Lung (tissue), 12 donors: ENCODE data around the gene MAP3K4. TPM values are rescaled to one million over a fixed set of nuclear protein-coding genes. Genes with fewer than 3 reads are reported as not detected.
A peak's percentile ranks its signal among the peaks of the same experiment; 100 is the strongest.

Experiments used
- ATAC-seq: fragments of 200-7000 bp; cut with Tn5 transposase; one replicate; pipeline ENCODE4 v1.9.1; 2020; ENCODE audit warnings: moderate number of reproducible peaks; ENCODE audit not compliant: insufficient read depth, low FRiP score
- DNase-seq, 3 donors: peaks; one replicate each; pipeline ENCODE4 v3.0.0-alpha.2; 2013 to 2017
- H3K27ac ChIP-seq, 2 donors: one replicate each; pipeline ENCODE4 v1.5.1; 2013; ENCODE audit warnings: mild to moderate bottlenecking in 2 of 2, moderate library complexity in 2 of 2, control low read depth in 1 of 2, inconsistent platforms in 1 of 2, low read depth in 1 of 2, low read length in 1 of 2
- H3K27me3 ChIP-seq, 3 donors: one replicate each; pipeline ENCODE4 v1.5.1; 2013; ENCODE audit warnings: low read length in 2 of 3; ENCODE audit not compliant: control insufficient read depth in 3 of 3, insufficient read depth in 3 of 3
- H3K36me3 ChIP-seq, 4 donors: one replicate each; pipeline ENCODE4 v1.5.1; 2013; ENCODE audit warnings: low read length in 4 of 4, mild to moderate bottlenecking in 1 of 4, moderate library complexity in 1 of 4; ENCODE audit not compliant: control insufficient read depth in 4 of 4, insufficient read depth in 4 of 4
- H3K4me1 ChIP-seq, 5 donors: one replicate each; pipeline ENCODE4 v1.5.1; 2013; ENCODE audit warnings: low read length in 5 of 5, mild to moderate bottlenecking in 2 of 5, moderate library complexity in 1 of 5; ENCODE audit not compliant: control insufficient read depth in 5 of 5, insufficient read depth in 5 of 5
- H3K4me3 ChIP-seq: one replicate; pipeline ENCODE4 v1.5.1; 2013; ENCODE audit warnings: mild to moderate bottlenecking, control low read depth, moderate library complexity
- H3K9ac ChIP-seq, 2 donors: one replicate each; pipeline ENCODE4 v1.5.1; 2013; ENCODE audit warnings: low read length in 2 of 2, control low read depth in 1 of 2; ENCODE audit not compliant: insufficient read depth in 1 of 2
- H3K9me3 ChIP-seq, 4 donors: one replicate each; pipeline ENCODE4 v1.5.1; 2013; ENCODE audit warnings: low read length in 3 of 4, mild to moderate bottlenecking in 1 of 4, moderate library complexity in 1 of 4; ENCODE audit not compliant: control insufficient read depth in 4 of 4, insufficient read depth in 3 of 4
- WGBS, 2 donors: extraction: QIAGEN DNeasy Blood & Tissue Kit; methylation state at CpG; one replicate each; pipeline ENCODE4 v1.1.7; 2013; 5-methylcytosine and 5-hydroxymethylcytosine counted together
- polyA plus RNA-seq, 2 donors: library from polyadenylated mRNA; stranded (reverse); fragments of 200-250 nt; gene quantifications; one replicate each; pipeline ENCODE4 v1.2.1, GENCODE V29; 2013
- total RNA-seq, 2 donors: library from RNA; depleted of rRNA in 1 of 2; stranded (reverse); fragments of >200 nt in 1 of 2; gene quantifications; one replicate each; pipeline ENCODE4 v1.2.1, GENCODE V29; 2014 to 2021
- TF ChIP-seq, protein P1 (sequence below): IDR thresholded peaks from 2 replicates; pipeline ENCODE4 v1.5.1; 2012; ENCODE audit warnings: mild to moderate bottlenecking; ENCODE audit errors: control extremely low read depth, extremely low read depth
- donor health status: control.
- donor health status: control.
- donor health status: Bipolar disorder and iron deficiency.
- donor health status: healthy.
- donor health status: DM: yes; HTN: yes; CAD: no.

The MAP3K4 gene
- total and polyA plus RNA-seq, 4 donors: 8.6 to 56.8 (median 29.9) TPM

DNA sequence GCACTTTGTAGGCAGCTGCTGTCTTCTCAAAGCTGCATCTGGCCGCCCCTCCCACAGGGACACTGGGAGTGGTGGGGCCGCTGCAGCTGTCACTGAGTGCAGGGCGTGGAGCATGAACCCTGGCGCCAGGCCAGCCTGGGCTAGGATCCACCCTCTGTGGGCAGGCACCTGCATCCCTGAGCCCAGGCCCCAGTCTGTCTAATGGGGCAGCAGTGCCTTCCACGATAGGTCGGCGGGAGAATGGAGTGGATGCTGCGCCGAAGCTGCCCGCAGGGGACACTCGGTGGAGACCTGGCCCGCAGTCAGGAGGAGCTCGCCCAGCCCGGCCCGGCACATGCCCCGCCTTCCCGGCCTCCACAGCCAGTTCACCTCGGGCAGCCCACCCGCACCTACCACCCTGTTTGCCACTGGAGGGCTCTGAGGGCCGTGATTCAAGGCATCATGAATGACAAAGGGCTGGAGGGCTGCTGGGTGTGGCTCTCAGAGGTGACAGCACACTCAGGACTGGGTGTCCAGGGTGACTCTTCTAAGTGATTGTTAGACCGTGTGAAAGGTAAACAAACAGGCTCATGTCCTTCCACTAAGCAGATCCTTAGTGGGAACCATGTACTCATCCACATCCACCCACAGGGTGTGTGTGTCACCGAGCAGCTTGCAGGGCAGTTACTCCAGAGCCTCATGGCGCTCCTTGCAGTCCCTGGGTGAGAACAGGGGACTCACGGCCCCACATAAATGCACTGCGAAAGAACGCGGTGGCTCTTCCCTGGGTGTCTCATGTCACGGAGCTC, 148.4 kb downstream of the MAP3K4 start:
- no peak overlapping the region for H3K4me3 ChIP-seq
- H3K4me1 ChIP-seq: no peaks in the 10 kb centered on the region
- H3K27ac ChIP-seq: no peak overlapping the region
- no peaks in the 10 kb centered on the region for H3K27me3 ChIP-seq
- DNase-seq (no peak), ATAC-seq (no peak)
- no peak overlapping the region for H3K9ac ChIP-seq
- H3K9me3 ChIP-seq: no peaks in the 10 kb centered on the region
- WGBS, 2 donors: 91 to 94% methylated on average over 28 of the region's 28 CpGs
- TF ChIP-seq, protein P1, sequence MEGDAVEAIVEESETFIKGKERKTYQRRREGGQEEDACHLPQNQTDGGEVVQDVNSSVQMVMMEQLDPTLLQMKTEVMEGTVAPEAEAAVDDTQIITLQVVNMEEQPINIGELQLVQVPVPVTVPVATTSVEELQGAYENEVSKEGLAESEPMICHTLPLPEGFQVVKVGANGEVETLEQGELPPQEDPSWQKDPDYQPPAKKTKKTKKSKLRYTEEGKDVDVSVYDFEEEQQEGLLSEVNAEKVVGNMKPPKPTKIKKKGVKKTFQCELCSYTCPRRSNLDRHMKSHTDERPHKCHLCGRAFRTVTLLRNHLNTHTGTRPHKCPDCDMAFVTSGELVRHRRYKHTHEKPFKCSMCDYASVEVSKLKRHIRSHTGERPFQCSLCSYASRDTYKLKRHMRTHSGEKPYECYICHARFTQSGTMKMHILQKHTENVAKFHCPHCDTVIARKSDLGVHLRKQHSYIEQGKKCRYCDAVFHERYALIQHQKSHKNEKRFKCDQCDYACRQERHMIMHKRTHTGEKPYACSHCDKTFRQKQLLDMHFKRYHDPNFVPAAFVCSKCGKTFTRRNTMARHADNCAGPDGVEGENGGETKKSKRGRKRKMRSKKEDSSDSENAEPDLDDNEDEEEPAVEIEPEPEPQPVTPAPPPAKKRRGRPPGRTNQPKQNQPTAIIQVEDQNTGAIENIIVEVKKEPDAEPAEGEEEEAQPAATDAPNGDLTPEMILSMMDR: no peak
- H3K36me3 ChIP-seq: peaks cover 0 to 15% (median 3%) of the 10 kb centered on the region in 4 donors

DNA sequence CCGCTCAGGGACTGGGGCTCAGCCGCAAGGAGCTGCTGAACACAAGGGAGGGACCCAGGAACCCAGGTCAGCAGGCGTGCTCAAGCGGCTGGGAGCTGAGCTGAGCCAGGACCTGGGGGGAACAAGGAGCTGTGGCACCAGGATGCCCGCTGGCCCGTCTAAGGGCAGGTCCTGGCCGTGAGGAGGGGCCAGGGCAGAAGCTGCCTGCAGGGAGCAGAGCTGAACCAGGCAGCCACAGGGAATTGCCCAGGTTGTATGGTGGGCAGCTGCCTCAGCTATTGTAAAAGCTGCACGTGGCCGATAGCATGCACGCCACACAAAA, 148.9 kb downstream of the MAP3K4 start:
- H3K9me3 ChIP-seq: no peaks in the 10 kb centered on the region
- ATAC-seq: no peak
- H3K27ac ChIP-seq: no peak overlapping the region
- H3K4me3 ChIP-seq: no peak overlapping the region
- DNase-seq: no peak
- 93 to 96% methylated on average over 10 of the region's 10 CpGs for WGBS, 2 donors
- no peaks in the 10 kb centered on the region for H3K27me3 ChIP-seq
- TF ChIP-seq, protein P1: no peak
- no peak overlapping the region for H3K9ac ChIP-seq
- no peaks in the 10 kb centered on the region for H3K4me1 ChIP-seq
- peaks cover 0 to 13% (median 3%) of the 10 kb centered on the region in 4 donors for H3K36me3 ChIP-seq

DNA sequence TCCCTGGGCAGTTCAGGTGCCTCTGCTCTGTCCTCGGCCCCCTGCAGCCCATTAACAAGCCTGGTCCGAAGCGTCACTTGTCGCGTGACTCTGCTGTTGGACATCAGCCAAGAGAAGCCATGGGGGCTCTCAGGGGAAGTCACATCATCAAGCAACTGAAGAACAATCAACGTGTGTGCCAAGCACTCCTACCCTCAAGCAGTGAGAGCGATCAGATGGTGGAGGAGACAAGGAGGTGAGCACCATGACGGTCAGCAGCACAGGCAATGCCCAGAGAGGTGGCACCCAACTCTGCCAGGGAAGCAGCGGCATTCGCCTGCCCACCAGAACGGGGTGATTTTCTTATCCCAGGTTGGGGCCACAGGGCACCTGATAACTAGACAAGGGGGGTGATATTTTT, 149.6 kb downstream of the MAP3K4 start:
- Histone ChIP-seq H3K9ac (no peak overlapping the region), H3K27ac (no peak overlapping the region), H3K9me3 (no peaks in the 10 kb centered on the region), H3K36me3 (peaks cover 0 to 9% (median 2%) of the 10 kb centered on the region in 4 donors), H3K27me3 (no peaks in the 10 kb centered on the region), H3K4me1 (no peaks in the 10 kb centered on the region), H3K4me3 (no peak overlapping the region)
- TF ChIP-seq, protein P1: no peak
- WGBS, 2 donors: 79 to 80% methylated on average over 11 of the region's 11 CpGs
- DNase-seq (peak in 2 of 3 donors; percentile 11 to 20), ATAC-seq (no peak)

DNA sequence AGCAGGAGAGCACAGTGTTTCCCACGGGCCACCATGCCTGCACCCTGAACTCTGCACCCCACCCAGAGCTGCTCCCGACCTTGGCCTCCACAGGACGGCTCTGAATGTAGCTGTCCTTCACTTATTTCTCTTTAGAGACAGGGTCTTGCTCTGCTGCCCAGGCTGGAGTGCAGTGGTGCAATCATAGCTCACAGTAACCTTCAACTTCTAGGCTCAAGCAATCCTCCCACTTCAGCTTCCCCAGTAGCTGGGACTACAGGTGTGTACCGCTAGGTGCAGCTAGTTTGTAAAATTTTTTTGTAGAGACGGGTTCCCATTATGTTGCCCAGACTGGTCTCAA, 151.4 kb downstream of the MAP3K4 start:
- Histone ChIP-seq H3K36me3 (peaks cover 0 to 8% (median 0%) of the 10 kb centered on the region in 4 donors), H3K27me3 (no peaks in the 10 kb centered on the region), H3K4me3 (no peak overlapping the region), H3K9ac (no peak overlapping the region), H3K9me3 (no peaks in the 10 kb centered on the region), H3K4me1 (no peaks in the 10 kb centered on the region), H3K27ac (no peak overlapping the region)
- DNase-seq: no peak
- 96 to 97% methylated on average over 5 of the region's 5 CpGs for whole genome bisulfite sequencing, 2 donors
- TF ChIP-seq, protein P1: no peak
- ATAC-seq: no peak
